ENCODE data around the gene U2AF1L4.

U2AF1L4 gene

GRCh38 chr19:35731353-35731752, 13.9 kb downstream of the U2AF1L4 start:
- H4K20me1 ChIP-seq (ENCODE audit: control insufficient read depth, insufficient read depth, low read depth, low read length) = no peaks in the 10 kb centered on the region

DNA sequence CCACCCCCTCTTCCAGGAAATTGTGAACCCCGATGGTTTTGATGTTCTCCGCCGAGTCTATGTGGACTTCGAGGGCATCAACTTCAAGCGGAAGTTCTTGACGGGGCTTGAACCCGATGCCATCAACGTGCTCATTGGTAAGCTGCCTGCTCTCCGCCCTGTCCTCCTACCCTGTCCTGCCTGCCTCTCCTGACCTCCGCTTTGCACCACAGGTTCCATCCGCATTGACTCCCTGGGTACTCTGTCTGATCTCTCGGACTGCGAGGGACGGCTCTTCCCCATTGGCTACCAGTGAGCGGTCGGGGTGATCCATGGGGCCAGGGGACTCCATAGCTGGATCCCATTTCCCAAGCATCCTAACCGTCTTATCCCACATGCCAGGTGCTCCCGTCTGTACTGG, 14.9 kb downstream of the U2AF1L4 start:
- Histone ChIP-seq H4K20me1 (ENCODE audit: control insufficient read depth, insufficient read depth, low read depth, low read length) (no peaks in the 10 kb centered on the region), H3K36me3 (ENCODE audit: control insufficient read depth, low read length) (peaks cover 96% of the 10 kb centered on the region), H3K27me3 (ENCODE audit: control insufficient read depth, low read length) (no peaks in the 10 kb centered on the region), H3K4me1 (ENCODE audit: control insufficient read depth, low read length) (no peaks in the 10 kb centered on the region), H3K4me2 (ENCODE audit: low read length) (no peak overlapping the region), H3K9me3 (ENCODE audit: control insufficient read depth, insufficient read depth, low read length) (no peaks in the 10 kb centered on the region), H3K9me2 (replicated peaks; ENCODE audit: control insufficient read depth, low read length) (no peaks in the 10 kb centered on the region), H3F3A (ENCODE audit: control insufficient read depth, insufficient read depth) (no peaks in the 10 kb centered on the region), H3K4me3 (ENCODE audit: low read length) (no peak overlapping the region), H3K79me2 (ENCODE audit: control insufficient read depth, low read length) (no peaks in the 10 kb centered on the region), H3K27ac (ENCODE audit: low read depth, low read length) (no peak overlapping the region)
- no peak for TF ChIP-seq EZH2phosphoT487 (IDR thresholded peaks at IDR 0.05; ENCODE audit: borderline replicate concordance, low read length)
- TF ChIP-seq, protein P1, sequence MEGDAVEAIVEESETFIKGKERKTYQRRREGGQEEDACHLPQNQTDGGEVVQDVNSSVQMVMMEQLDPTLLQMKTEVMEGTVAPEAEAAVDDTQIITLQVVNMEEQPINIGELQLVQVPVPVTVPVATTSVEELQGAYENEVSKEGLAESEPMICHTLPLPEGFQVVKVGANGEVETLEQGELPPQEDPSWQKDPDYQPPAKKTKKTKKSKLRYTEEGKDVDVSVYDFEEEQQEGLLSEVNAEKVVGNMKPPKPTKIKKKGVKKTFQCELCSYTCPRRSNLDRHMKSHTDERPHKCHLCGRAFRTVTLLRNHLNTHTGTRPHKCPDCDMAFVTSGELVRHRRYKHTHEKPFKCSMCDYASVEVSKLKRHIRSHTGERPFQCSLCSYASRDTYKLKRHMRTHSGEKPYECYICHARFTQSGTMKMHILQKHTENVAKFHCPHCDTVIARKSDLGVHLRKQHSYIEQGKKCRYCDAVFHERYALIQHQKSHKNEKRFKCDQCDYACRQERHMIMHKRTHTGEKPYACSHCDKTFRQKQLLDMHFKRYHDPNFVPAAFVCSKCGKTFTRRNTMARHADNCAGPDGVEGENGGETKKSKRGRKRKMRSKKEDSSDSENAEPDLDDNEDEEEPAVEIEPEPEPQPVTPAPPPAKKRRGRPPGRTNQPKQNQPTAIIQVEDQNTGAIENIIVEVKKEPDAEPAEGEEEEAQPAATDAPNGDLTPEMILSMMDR (IDR thresholded peaks at IDR 0.05; ENCODE audit: low read depth, low read length, poor library complexity, severe bottlenecking) = no peak

More at GRCh38 chr19:35731353-35731752, 13.9 kb downstream of the U2AF1L4 start:
- Histone ChIP-seq H3F3A (ENCODE audit: control insufficient read depth, insufficient read depth) (peaks cover 3% of the 10 kb centered on the region; the same call in 1 of the 2 replicates), H3K4me1 (ENCODE audit: control insufficient read depth, low read length) (0 out of 2 replicates have a peak, but pooled peaks cover 1% of the 10 kb centered on the region), H3K36me3 (ENCODE audit: control insufficient read depth, low read length) (peaks cover 90% of the 10 kb centered on the region), H3K9me2 (replicated peaks; ENCODE audit: control insufficient read depth, low read length) (no peaks in the 10 kb centered on the region), H3K79me2 (ENCODE audit: control insufficient read depth, low read length) (no peaks in the 10 kb centered on the region), H3K9me3 (ENCODE audit: control insufficient read depth, insufficient read depth, low read length) (no peaks in the 10 kb centered on the region), H3K27ac (ENCODE audit: low read depth, low read length) (no peak overlapping the region), H3K4me2 (ENCODE audit: low read length) (no peak overlapping the region), H3K27me3 (ENCODE audit: control insufficient read depth, low read length) (no peaks in the 10 kb centered on the region), H3K4me3 (ENCODE audit: low read length) (no peak overlapping the region)
- TF ChIP-seq, protein P1 (IDR thresholded peaks at IDR 0.05; ENCODE audit: low read depth, low read length, poor library complexity, severe bottlenecking) = no peak
- no peak for TF ChIP-seq EZH2phosphoT487 (IDR thresholded peaks at IDR 0.05; ENCODE audit: borderline replicate concordance, low read length)

GRCh38 chr19:35729763-35730162, 15.5 kb downstream of the U2AF1L4 start:
- Histone ChIP-seq H3K27ac (ENCODE audit: low read depth, low read length) (no peak overlapping the region), H3K9me2 (replicated peaks; ENCODE audit: control insufficient read depth, low read length) (no peaks in the 10 kb centered on the region), H3K9me3 (ENCODE audit: control insufficient read depth, insufficient read depth, low read length) (no peaks in the 10 kb centered on the region), H3K4me1 (ENCODE audit: control insufficient read depth, low read length) (no peaks in the 10 kb centered on the region), H3K4me2 (ENCODE audit: low read length) (no peak overlapping the region), H3K4me3 (ENCODE audit: low read length) (no peak overlapping the region), H4K20me1 (ENCODE audit: control insufficient read depth, insufficient read depth, low read depth, low read length) (no peaks in the 10 kb centered on the region), H3F3A (ENCODE audit: control insufficient read depth, insufficient read depth) (no peaks in the 10 kb centered on the region), H3K36me3 (ENCODE audit: control insufficient read depth, low read length) (peaks cover 96% of the 10 kb centered on the region), H3K79me2 (ENCODE audit: control insufficient read depth, low read length) (no peaks in the 10 kb centered on the region), H3K27me3 (ENCODE audit: control insufficient read depth, low read length) (no peaks in the 10 kb centered on the region)
- TF ChIP-seq, protein P1 (IDR thresholded peaks at IDR 0.05; ENCODE audit: low read depth, low read length, poor library complexity, severe bottlenecking) = no peak
- no peak for TF ChIP-seq EZH2phosphoT487 (IDR thresholded peaks at IDR 0.05; ENCODE audit: borderline replicate concordance, low read length)
